ENCODE results near the gene MSH5. TPM values are rescaled to one million over a fixed set of nuclear protein-coding genes. Genes with fewer than 3 reads are reported as not detected.

The MSH5 gene
- total and polyA plus RNA-seq, 9 of the 15 experiments (the other 6 are each of a cell fraction or from before 2014, with no cell fraction given), result 12.5 to 104 (median 46.6) TPM

- peak in 1 of 2 experiments; percentile 91; a peak in 2 of 4 replicates for TF ChIP-seq HDAC1 (IDR thresholded peaks at IDR 0.05)
- no peak for TF ChIP-seq PRDM10 (IDR thresholded peaks at IDR 0.05; ENCODE audit: partially characterized antibody)
- peak in 1 of 3 experiments; percentile 77 for TF ChIP-seq YY1 (IDR thresholded peaks at IDR 0.05; ENCODE audit: borderline replicate concordance in 1 of 3, control insufficient read depth in 1 of 3, extremely low read depth in 1 of 3, insufficient read depth in 3 of 3, insufficient read length in 1 of 3, insufficient replicate concordance in 2 of 3, low read depth in 1 of 3, low read length in 2 of 3)
- TF ChIP-seq CHD2 (IDR thresholded peaks at IDR 0.05; ENCODE audit: low read depth, low read length), result no peak
- peak; percentile 29; the same call in 1 of the 2 replicates for TF ChIP-seq ZBTB2 (IDR thresholded peaks at IDR 0.05)
- TF ChIP-seq PTTG1 (tag; IDR thresholded peaks at IDR 0.05; ENCODE audit: low read depth), result no peak
- TF ChIP-seq ZNF551 (CRISPR knock-in tag; IDR thresholded peaks at IDR 0.05), result no peak
- no peak for TF ChIP-seq PURB (CRISPR knock-in tag; IDR thresholded peaks at IDR 0.05; ENCODE audit: low read depth)
- no peak for TF ChIP-seq KAT7 (CRISPR knock-in tag; IDR thresholded peaks at IDR 0.05; ENCODE audit: borderline replicate concordance)
- TF ChIP-seq JUN (IDR thresholded peaks at IDR 0.05; ENCODE audit: borderline replicate concordance, low read depth, low read length), result peak; percentile 92
- TF ChIP-seq JUN (CRISPR knock-in tag; IDR thresholded peaks at IDR 0.05; ENCODE audit: borderline replicate concordance), result peak; percentile 4; the same call in 1 of the 2 replicates
- no peak for TF ChIP-seq ZNF584 (CRISPR knock-in tag; IDR thresholded peaks at IDR 0.05; ENCODE audit: low read depth)
- TF ChIP-seq KDM5B (IDR thresholded peaks at IDR 0.05; ENCODE audit: insufficient replicate concordance, low read depth, low read length), result peak; percentile 69
- TF ChIP-seq PPARD (CRISPR knock-in tag; IDR thresholded peaks at IDR 0.05), result no peak
- peak; percentile 94 for TF ChIP-seq CEBPB (tag; IDR thresholded peaks at IDR 0.05)
- TF ChIP-seq ZBED1 (IDR thresholded peaks at IDR 0.05), result no peak
- TF ChIP-seq ETV5 (CRISPR knock-in tag; IDR thresholded peaks at IDR 0.05; ENCODE audit: low read depth), result peak; percentile 85
- TF ChIP-seq SIN3B (IDR thresholded peaks at IDR 0.05; ENCODE audit: low read depth), result no peak
- no peak for TF ChIP-seq ZSCAN29 (IDR thresholded peaks at IDR 0.05)
- TF ChIP-seq MTF1 (CRISPR knock-in tag; IDR thresholded peaks at IDR 0.05; ENCODE audit: borderline replicate concordance), result 0 out of 2 replicates have a peak, but pooled peaks have one; percentile 53
- TF ChIP-seq ZBTB26 (CRISPR knock-in tag; IDR thresholded peaks at IDR 0.05), result peak; percentile 95
Measured at GRCh38 chr6:31737991-31738979, 1.5 kb upstream of the MSH5 start (continued).
